Kidney epithelial cell (primary cell): ENCODE measurements around the gene LTC4S. TPM values are rescaled to one million over a fixed set of nuclear protein-coding genes. Genes with fewer than 3 reads are reported as not detected.
A peak's percentile ranks its signal among the peaks of the same experiment; 100 is the strongest.

Experiments used
- DNase-seq: peaks from one replicate; pipeline ENCODE4 v3.0.0-alpha.2; 2010; ENCODE audit warnings: low read depth
- H3K27me3 ChIP-seq: 2 replicates; pipeline ENCODE4 v1.6.0; 2011; ENCODE audit warnings: low read length; ENCODE audit not compliant: control insufficient read depth, insufficient read depth
- H3K36me3 ChIP-seq: 2 replicates; pipeline ENCODE4 v1.5.1; 2011; ENCODE audit warnings: low read length; ENCODE audit not compliant: control insufficient read depth, insufficient read depth
- H3K4me3 ChIP-seq: 2 replicates; pipeline ENCODE4 v1.5.1; 2011; ENCODE audit warnings: low read depth, mild to moderate bottlenecking, control low read depth, low read length
- total RNA-seq: library from RNA; depleted of rRNA; stranded (reverse); fragments of >200 nt; gene quantifications from 2 replicates; pipeline ENCODE4 v1.2.3, GENCODE V29; 2015
- TF ChIP-seq, protein P1 (sequence below): IDR thresholded peaks from 2 replicates; pipeline ENCODE4 v1.5.1; 2011; ENCODE audit warnings: mild to moderate bottlenecking, moderate library complexity, low read length, control low read depth, inconsistent platforms; ENCODE audit not compliant: insufficient read depth, poor library complexity, severe bottlenecking

LTC4S gene
- total RNA-seq, 1 donor from 2014 or later: 5.1 TPM

GRCh38 chr5:179822059-179822432 lies 28.3 kb downstream of the LTC4S start:
- DNase-seq: no peak
- TF ChIP-seq, protein P1, sequence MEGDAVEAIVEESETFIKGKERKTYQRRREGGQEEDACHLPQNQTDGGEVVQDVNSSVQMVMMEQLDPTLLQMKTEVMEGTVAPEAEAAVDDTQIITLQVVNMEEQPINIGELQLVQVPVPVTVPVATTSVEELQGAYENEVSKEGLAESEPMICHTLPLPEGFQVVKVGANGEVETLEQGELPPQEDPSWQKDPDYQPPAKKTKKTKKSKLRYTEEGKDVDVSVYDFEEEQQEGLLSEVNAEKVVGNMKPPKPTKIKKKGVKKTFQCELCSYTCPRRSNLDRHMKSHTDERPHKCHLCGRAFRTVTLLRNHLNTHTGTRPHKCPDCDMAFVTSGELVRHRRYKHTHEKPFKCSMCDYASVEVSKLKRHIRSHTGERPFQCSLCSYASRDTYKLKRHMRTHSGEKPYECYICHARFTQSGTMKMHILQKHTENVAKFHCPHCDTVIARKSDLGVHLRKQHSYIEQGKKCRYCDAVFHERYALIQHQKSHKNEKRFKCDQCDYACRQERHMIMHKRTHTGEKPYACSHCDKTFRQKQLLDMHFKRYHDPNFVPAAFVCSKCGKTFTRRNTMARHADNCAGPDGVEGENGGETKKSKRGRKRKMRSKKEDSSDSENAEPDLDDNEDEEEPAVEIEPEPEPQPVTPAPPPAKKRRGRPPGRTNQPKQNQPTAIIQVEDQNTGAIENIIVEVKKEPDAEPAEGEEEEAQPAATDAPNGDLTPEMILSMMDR: no peak

GRCh38 chr5:179822444-179822990 lies 28.7 kb downstream of the LTC4S start:
- TF ChIP-seq, protein P1: no peak
- Histone ChIP-seq H3K4me3 (peak overlapping the region; percentile 95), H3K36me3 (peaks cover 6% of the 10 kb centered on the region), H3K27me3 (no peaks in the 10 kb centered on the region)
- DNase-seq: no peak

More at GRCh38 chr5:179822059-179822432, 28.3 kb downstream of the LTC4S start:
- Histone ChIP-seq H3K4me3 (peak overlapping the region; percentile 95), H3K27me3 (no peaks in the 10 kb centered on the region), H3K36me3 (peaks cover 6% of the 10 kb centered on the region)

DNA sequence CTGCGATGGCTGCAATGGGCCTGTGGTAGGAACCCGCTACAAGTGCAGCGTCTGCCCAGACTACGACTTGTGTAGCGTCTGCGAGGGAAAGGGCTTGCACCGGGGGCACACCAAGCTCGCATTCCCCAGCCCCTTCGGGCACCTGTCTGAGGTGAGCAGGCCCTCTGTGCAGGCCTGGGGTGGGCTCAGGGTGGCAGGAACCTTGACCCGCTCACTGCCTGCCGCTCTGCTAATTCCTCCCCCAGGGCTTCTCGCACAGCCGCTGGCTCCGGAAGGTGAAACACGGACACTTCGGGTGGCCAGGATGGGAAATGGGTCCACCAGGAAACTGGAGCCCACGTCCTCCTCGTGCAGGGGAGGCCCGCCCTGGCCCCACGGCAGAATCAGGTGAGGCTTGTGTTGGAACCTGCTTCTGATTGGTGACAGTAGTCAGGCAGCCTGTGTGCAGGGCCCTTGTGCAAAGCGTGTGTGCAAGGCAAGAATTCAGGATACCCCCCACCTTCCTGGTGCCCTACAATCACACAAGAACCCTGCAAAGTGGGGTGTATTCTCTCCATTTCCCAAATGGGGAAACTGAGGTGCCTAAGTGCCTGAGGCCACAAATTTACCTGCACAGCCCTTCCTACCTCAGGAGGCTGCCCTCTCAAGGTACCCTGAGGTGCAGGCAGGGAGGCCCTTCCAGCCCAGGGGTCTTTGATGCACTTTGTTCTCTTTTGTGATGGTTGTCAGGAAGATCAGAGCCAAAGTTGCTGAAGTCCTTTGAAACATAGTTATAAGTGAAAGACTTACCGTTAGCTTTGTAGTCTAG lies 30.4 kb downstream of the LTC4S start:
- peaks cover 8% of the 10 kb centered on the region for H3K36me3 ChIP-seq
- DNase-seq: no peak
- TF ChIP-seq, protein P1: no peak
- H3K4me3 ChIP-seq: no peak overlapping the region
- H3K27me3 ChIP-seq: no peaks in the 10 kb centered on the region

DNA sequence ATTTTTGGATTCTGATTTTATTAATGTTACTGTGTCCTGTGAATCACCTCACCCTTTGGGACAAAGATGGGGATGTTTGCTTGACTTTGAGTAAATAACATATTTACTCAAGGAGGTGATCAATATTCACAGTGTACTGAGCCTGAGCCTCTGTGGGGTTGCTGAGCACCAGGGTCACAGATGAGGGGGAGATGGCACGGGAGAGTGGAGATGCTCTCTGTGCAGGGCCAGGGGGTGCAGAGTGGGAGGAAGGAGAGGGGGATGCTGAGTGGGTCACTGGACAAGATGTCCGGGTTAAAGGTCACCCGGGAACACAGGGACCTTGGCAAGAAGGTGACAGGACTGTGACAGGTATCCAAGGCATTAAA lies 30.9 kb downstream of the LTC4S start:
- TF ChIP-seq, protein P1: no peak
- H3K36me3 ChIP-seq: peaks cover 9% of the 10 kb centered on the region
- DNase-seq: no peak
- no peak overlapping the region for H3K4me3 ChIP-seq
- H3K27me3 ChIP-seq: no peaks in the 10 kb centered on the region

DNA sequence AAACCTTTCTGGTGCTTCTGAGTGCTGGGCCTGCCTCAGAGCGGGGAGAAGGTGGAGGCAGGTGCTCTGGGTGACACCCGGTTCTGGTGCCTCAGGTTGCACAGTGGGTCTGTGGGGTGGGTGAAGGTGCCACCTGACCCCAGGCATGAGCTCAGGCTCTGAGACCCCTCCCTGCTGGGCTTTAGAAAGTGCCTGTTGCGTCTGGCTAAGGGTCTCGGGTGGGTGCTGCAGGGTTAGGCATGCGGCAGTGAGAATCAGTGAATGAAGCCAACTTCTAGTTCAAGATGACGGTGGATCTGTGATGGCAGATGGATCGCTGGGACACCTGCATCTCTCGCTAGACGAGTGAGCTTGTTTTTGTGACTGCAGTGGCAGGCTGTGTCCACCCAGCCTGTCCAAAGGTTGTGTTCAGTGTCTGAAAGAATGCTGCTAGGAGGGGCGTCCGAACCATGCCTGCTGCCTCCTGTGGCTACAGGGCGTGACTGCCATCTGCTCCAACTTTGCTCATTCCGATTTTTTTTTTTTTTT lies 31.9 kb downstream of the LTC4S start:
- DNase-seq: no peak
- Histone ChIP-seq H3K4me3 (no peak overlapping the region), H3K36me3 (peaks cover 9% of the 10 kb centered on the region), H3K27me3 (no peaks in the 10 kb centered on the region)
- TF ChIP-seq, protein P1: no peak

DNA sequence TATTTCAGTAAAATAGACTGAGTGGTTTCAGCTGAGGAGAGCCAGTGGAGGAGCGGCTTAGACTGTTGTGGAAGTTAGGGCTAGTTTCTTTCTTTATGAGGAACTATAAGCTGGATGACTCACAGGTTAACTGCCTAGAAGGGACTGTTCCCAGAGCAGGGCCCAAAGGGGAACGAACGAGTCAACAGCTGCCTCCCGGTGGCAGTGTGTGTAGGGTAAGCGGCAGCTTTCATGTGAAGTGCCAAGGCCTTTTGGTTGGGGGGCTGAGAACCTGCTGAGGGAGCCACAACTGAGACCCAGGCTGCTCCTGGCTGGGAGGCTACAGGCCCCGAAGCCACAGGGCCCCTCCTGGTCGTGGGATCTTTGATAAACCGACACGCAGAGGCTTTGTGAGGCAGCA lies 33.9 kb downstream of the LTC4S start:
- TF ChIP-seq, protein P1: no peak
- DNase-seq: no peak
- Histone ChIP-seq H3K36me3 (peaks cover 12% of the 10 kb centered on the region), H3K4me3 (no peak overlapping the region), H3K27me3 (no peaks in the 10 kb centered on the region)
